Islet of Langerhans (tissue), 1 donor: ENCODE results near the gene LRRC53.

Experiments
- FAIRE-seq: peaks from one replicate; lab custom pipeline; 2011; peaks lifted over from hg19 to GRCh38; lab: Jason Lieb, UNC

LRRC53 gene

GRCh38 chr1:74430342-74430934 is 82.0 kb downstream of the LRRC53 start:
- no peak for FAIRE-seq

GRCh38 chr1:74429580-74429979 is 82.8 kb downstream of the LRRC53 start:
- no peak for FAIRE-seq

- FAIRE-seq: no peak
Observed at GRCh38 chr1:74427681-74428080, 84.7 kb downstream of the LRRC53 start.

- no peak for FAIRE-seq
Observed at GRCh38 chr1:74426208-74426937, 86.0 kb downstream of the LRRC53 start.

GRCh38 chr1:74425676-74426075 is 86.7 kb downstream of the LRRC53 start:
- FAIRE-seq: no peak

GRCh38 chr1:74423471-74423870 is 88.9 kb downstream of the LRRC53 start:
- no peak for FAIRE-seq

GRCh38 chr1:74422421-74423292 is 89.8 kb downstream of the LRRC53 start:
- FAIRE-seq: no peak

GRCh38 chr1:74420467-74420866 is 91.9 kb downstream of the LRRC53 start:
- no peak for FAIRE-seq
